SU-DHL-6 (cell line): ENCODE data around the gene PTPRE.

ENCODE experiments used
- H2AFZ ChIP-seq: fragments of 200-600 bp; sonication (generic); 2 replicates; pipeline ENCODE4 v1.6.1; 2014; ENCODE audit warnings: low read depth, mild to moderate bottlenecking, moderate library complexity, mixed read lengths, antibody characterized with exemption, low read length; ENCODE audit not compliant: severe bottlenecking
- H3F3A ChIP-seq: fragments of 200-600 bp; shearing (Covaris generic); 2 replicates; pipeline ENCODE4 v1.6.0; 2016; ENCODE audit warnings: antibody characterized with exemption, mild to moderate bottlenecking; ENCODE audit not compliant: insufficient read depth
- H3K27ac ChIP-seq: fragments of 200-600 bp; sonication (generic); 2 replicates; pipeline ENCODE4 v1.5.1; 2016; ENCODE audit warnings: low read depth, mild to moderate bottlenecking, low read length, moderate library complexity, mixed read lengths
- H3K27me3 ChIP-seq: fragments of 200-600 bp; sonication (generic), shearing (Covaris generic); 2 replicates; pipeline ENCODE4 v1.6.0; 2014; ENCODE audit warnings: mild to moderate bottlenecking, low read length
- H3K36me3 ChIP-seq: fragments of 200-600 bp; sonication (generic); 2 replicates; pipeline ENCODE4 v1.6.1; 2014; ENCODE audit warnings: mild to moderate bottlenecking, low read length, mixed read lengths
- H3K4me2 ChIP-seq: fragments of 300-600, 200-600 bp; shearing (Covaris generic), sonication (generic); 2 replicates; pipeline ENCODE4 v1.6.0; 2014; ENCODE audit warnings: low read length, low read depth, mild to moderate bottlenecking; ENCODE audit not compliant: poor library complexity, severe bottlenecking
- H3K4me3 ChIP-seq: fragments of 200-600 bp; sonication (generic); 2 replicates; pipeline ENCODE4 v1.5.1; 2014; ENCODE audit warnings: antibody characterized with exemption, low read length, mild to moderate bottlenecking, mixed read lengths; ENCODE audit not compliant: insufficient read depth, poor library complexity, severe bottlenecking
- H3K79me2 ChIP-seq: fragments of 200-600 bp; sonication (generic); 2 replicates; pipeline ENCODE4 v1.6.1; 2014; ENCODE audit warnings: mild to moderate bottlenecking, low read length, moderate library complexity; ENCODE audit not compliant: insufficient read depth
- H3K9ac ChIP-seq: fragments of 200-600 bp; sonication (generic); 2 replicates; pipeline ENCODE4 v1.7.0; 2014; ENCODE audit warnings: mild to moderate bottlenecking, low read length
- H3K9me2 ChIP-seq: fragments of 200-600 bp; sonication (generic); replicated peaks from 2 replicates; pipeline ENCODE4 v1.6.1; 2014; ENCODE audit warnings: low read length; ENCODE audit not compliant: insufficient read depth
- H3K9me3 ChIP-seq: fragments of 200-600 bp; sonication (generic); 2 replicates; pipeline ENCODE4 v1.6.1; 2014; ENCODE audit warnings: low read length, mixed read lengths; ENCODE audit not compliant: insufficient read depth
- H4K20me1 ChIP-seq: fragments of 200-600 bp; sonication (generic); 2 replicates; pipeline ENCODE4 v1.6.1; 2014; ENCODE audit warnings: low read depth, mild to moderate bottlenecking, antibody characterized with exemption, low read length, moderate library complexity, mixed read lengths
- EZH2phosphoT487 ChIP-seq: fragments of 200-600 bp; sonication (generic), shearing (Covaris generic); conservative IDR thresholded peaks from 2 replicates; pipeline ENCODE4 v1.6.1; 2018; ENCODE audit warnings: mild to moderate bottlenecking, antibody characterized with exemption, low read length, moderate library complexity, mixed read lengths
- TF ChIP-seq, protein P1 (sequence below): fragments of 200-600 bp; sonication (generic); IDR thresholded peaks from one replicate; pipeline ENCODE4 v1.5.1; 2017; ENCODE audit warnings: antibody characterized with exemption, mild to moderate bottlenecking, low read length, moderate library complexity; ENCODE audit not compliant: insufficient read depth, poor library complexity, severe bottlenecking

The PTPRE gene

DNA sequence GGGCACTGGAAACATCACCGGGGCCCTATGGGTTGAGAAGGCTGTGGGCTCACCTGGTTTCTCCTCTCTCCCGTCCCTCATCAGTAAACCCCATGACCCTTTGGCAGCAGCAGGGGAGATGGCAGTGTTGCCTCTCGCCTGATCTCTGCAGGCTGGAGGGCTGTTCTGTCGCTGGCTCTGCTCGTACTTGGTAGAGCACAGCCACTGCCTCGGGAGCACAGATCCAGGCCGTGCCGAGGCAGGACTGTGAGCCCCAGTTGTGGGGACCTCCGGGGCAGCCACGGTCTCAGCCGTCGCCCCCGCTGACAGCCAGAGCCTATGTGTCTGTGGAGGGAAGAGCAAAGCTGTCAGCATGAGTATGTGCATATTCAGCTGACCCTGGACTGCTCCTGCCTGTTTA, 94.9 kb downstream of the PTPRE start:
- no peaks in the 10 kb centered on the region for H3F3A ChIP-seq
- TF ChIP-seq EZH2phosphoT487: no peak
- H3K36me3 ChIP-seq: no peaks in the 10 kb centered on the region
- H3K27me3 ChIP-seq: no peaks in the 10 kb centered on the region
- no peak overlapping the region for H3K4me3 ChIP-seq
- H4K20me1 ChIP-seq: no peaks in the 10 kb centered on the region
- no peaks in the 10 kb centered on the region for H3K9me2 ChIP-seq
- no peak overlapping the region for H3K9ac ChIP-seq
- no peak overlapping the region for H2AFZ ChIP-seq
- no peak overlapping the region for H3K27ac ChIP-seq
- no peaks in the 10 kb centered on the region for H3K9me3 ChIP-seq
- H3K79me2 ChIP-seq: no peaks in the 10 kb centered on the region
- H3K4me2 ChIP-seq: no peak overlapping the region

GRCh38 chr10:128003521-128003920, 96.6 kb downstream of the PTPRE start:
- Histone ChIP-seq H3K27me3 (no peaks in the 10 kb centered on the region), H3K27ac (no peak overlapping the region), H3K4me3 (no peak overlapping the region), H3K36me3 (no peaks in the 10 kb centered on the region), H3K9ac (no peak overlapping the region), H3K9me2 (no peaks in the 10 kb centered on the region), H3F3A (no peaks in the 10 kb centered on the region), H3K4me2 (no peak overlapping the region), H2AFZ (no peak overlapping the region), H4K20me1 (no peaks in the 10 kb centered on the region), H3K79me2 (no peaks in the 10 kb centered on the region), H3K9me3 (no peaks in the 10 kb centered on the region)
- TF ChIP-seq EZH2phosphoT487: no peak
- TF ChIP-seq, protein P1, sequence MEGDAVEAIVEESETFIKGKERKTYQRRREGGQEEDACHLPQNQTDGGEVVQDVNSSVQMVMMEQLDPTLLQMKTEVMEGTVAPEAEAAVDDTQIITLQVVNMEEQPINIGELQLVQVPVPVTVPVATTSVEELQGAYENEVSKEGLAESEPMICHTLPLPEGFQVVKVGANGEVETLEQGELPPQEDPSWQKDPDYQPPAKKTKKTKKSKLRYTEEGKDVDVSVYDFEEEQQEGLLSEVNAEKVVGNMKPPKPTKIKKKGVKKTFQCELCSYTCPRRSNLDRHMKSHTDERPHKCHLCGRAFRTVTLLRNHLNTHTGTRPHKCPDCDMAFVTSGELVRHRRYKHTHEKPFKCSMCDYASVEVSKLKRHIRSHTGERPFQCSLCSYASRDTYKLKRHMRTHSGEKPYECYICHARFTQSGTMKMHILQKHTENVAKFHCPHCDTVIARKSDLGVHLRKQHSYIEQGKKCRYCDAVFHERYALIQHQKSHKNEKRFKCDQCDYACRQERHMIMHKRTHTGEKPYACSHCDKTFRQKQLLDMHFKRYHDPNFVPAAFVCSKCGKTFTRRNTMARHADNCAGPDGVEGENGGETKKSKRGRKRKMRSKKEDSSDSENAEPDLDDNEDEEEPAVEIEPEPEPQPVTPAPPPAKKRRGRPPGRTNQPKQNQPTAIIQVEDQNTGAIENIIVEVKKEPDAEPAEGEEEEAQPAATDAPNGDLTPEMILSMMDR: no peak

DNA sequence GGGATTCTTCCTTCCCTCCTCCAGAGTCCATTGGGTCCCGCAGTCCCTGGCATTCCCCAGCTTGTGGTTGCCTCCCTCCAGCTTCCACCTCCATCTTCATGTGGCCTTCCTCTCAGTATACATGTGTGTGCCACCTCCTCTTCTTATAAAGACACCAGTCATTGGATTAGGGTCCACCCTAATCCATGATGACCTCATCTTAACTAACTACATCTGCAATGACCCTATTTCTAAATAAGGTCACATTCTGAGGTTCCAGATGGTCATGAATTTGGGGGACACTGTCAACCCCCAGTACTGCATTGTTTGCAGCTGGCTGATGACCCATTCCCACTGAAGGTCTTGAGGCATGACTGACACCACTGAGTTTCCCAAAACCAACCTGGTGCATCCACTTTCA, 99.0 kb downstream of the PTPRE start:
- Histone ChIP-seq H3K36me3 (no peaks in the 10 kb centered on the region), H3K79me2 (no peaks in the 10 kb centered on the region), H3K9me3 (no peaks in the 10 kb centered on the region), H3K9me2 (no peaks in the 10 kb centered on the region), H3K27ac (no peak overlapping the region), H4K20me1 (no peaks in the 10 kb centered on the region), H3K9ac (no peak overlapping the region), H3K4me2 (no peak overlapping the region), H3K27me3 (no peaks in the 10 kb centered on the region), H3K4me3 (no peak overlapping the region), H2AFZ (no peak overlapping the region), H3F3A (no peaks in the 10 kb centered on the region)
- TF ChIP-seq EZH2phosphoT487: no peak
- TF ChIP-seq, protein P1: no peak

DNA sequence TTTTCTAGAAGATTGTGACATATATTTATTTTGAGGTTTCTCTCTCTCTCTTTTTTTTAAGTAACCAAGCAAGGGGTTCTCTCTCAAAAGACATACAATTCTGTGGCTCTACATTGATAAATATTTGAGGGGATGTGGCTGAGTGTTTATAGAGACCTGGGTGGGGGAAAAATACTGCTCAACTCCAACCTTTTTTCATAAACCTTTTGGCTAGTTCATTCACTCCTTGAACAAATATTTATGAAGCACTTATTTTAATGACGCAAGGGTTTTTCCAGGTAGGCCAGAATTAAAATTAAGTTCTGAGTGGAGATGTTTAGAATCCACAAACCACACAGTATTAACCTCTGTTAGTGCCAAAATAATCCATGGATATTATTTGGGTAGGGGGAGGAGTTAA, 100.2 kb downstream of the PTPRE start:
- no peaks in the 10 kb centered on the region for H3K9me2 ChIP-seq
- no peaks in the 10 kb centered on the region for H3K27me3 ChIP-seq
- no peaks in the 10 kb centered on the region for H4K20me1 ChIP-seq
- H3K27ac ChIP-seq: no peak overlapping the region
- no peaks in the 10 kb centered on the region for H3K9me3 ChIP-seq
- no peaks in the 10 kb centered on the region for H3K36me3 ChIP-seq
- no peak overlapping the region for H2AFZ ChIP-seq
- TF ChIP-seq, protein P1: no peak
- TF ChIP-seq EZH2phosphoT487: no peak
- H3K4me2 ChIP-seq: no peak overlapping the region
- H3K9ac ChIP-seq: no peak overlapping the region
- no peak overlapping the region for H3K4me3 ChIP-seq
- H3F3A ChIP-seq: no peaks in the 10 kb centered on the region
- no peaks in the 10 kb centered on the region for H3K79me2 ChIP-seq
